Left renal pelvis (tissue), 4 donors: Measurements from ENCODE around the gene BIRC6. TPM values are rescaled to one million over a fixed set of nuclear protein-coding genes. Genes with fewer than 3 reads are reported as not detected.
A peak's percentile ranks its signal among the peaks of the same experiment; 100 is the strongest.
"Not testable (repeated sequence)": the region's sequence is repeated elsewhere in the genome, so short reads cannot be mapped to it uniquely, and the experiment has no call there.

Experiments used
- DNase-seq, 4 donors: peaks; one replicate each; pipeline ENCODE4 v3.0.0-alpha.2; 2013; ENCODE audit warnings: low read depth in 4 of 4, low spot score in 3 of 4
- polyA plus RNA-seq, 4 donors: library from polyadenylated mRNA; unstranded; fragments of 120-200 nt; gene quantifications; one replicate each; pipeline ENCODE4 v1.2.1, GENCODE V29; 2013; ENCODE audit not compliant: insufficient read length in 4 of 4

BIRC6 gene
- polyA plus RNA-seq, 4 donors: 58.5 to 78.3 (median 76.6) TPM

- not testable (repeated sequence) for DNase-seq
Observed at GRCh38 chr2:32370942-32371341, 14.1 kb downstream of the BIRC6 start.

- no peak for DNase-seq
Observed at GRCh38 chr2:32372519-32373182, 15.8 kb downstream of the BIRC6 start.

- no peak for DNase-seq
Observed at GRCh38 chr2:32375228-32375892, 18.5 kb downstream of the BIRC6 start.

GRCh38 chr2:32376756-32377155, 19.9 kb downstream of the BIRC6 start:
- no peak for DNase-seq

GRCh38 chr2:32377928-32378327, 21.1 kb downstream of the BIRC6 start:
- no peak for DNase-seq

- DNase-seq: no peak
Observed at GRCh38 chr2:32379352-32379751, 22.5 kb downstream of the BIRC6 start.

GRCh38 chr2:32383858-32384257, 27.0 kb downstream of the BIRC6 start:
- no peak for DNase-seq

- DNase-seq: no peak
Observed at GRCh38 chr2:32384529-32384928, 27.7 kb downstream of the BIRC6 start.

GRCh38 chr2:32386739-32387138, 29.9 kb downstream of the BIRC6 start:
- peak in 1 of 4 donors; percentile 6 for DNase-seq

GRCh38 chr2:32399221-32399620, 42.4 kb downstream of the BIRC6 start:
- no peak for DNase-seq

GRCh38 chr2:32402091-32402490, 45.3 kb downstream of the BIRC6 start:
- no peak for DNase-seq

- no peak for DNase-seq
Observed at GRCh38 chr2:32403782-32404181, 47.0 kb downstream of the BIRC6 start.

GRCh38 chr2:32404691-32405090, 47.9 kb downstream of the BIRC6 start:
- DNase-seq: no peak

- no peak for DNase-seq
Observed at GRCh38 chr2:32416519-32416918, 59.7 kb downstream of the BIRC6 start.

GRCh38 chr2:32417659-32418058, 60.8 kb downstream of the BIRC6 start:
- DNase-seq: no peak

- no peak for DNase-seq
Observed at GRCh38 chr2:32418778-32419177, 62.0 kb downstream of the BIRC6 start.

GRCh38 chr2:32422133-32422532, 65.3 kb downstream of the BIRC6 start:
- DNase-seq: no peak

GRCh38 chr2:32423536-32423935, 66.7 kb downstream of the BIRC6 start:
- no peak for DNase-seq

- no peak for DNase-seq
Observed at GRCh38 chr2:32424739-32425138, 67.9 kb downstream of the BIRC6 start.

GRCh38 chr2:32425719-32426141, 68.9 kb downstream of the BIRC6 start:
- no peak for DNase-seq

GRCh38 chr2:32427672-32428610, 71.1 kb downstream of the BIRC6 start:
- DNase-seq: peak in 2 of 4 donors; percentile 6 to 14
